HepG2 (cell line): ENCODE measurements around the gene HOMEZ. TPM values are rescaled to one million over a fixed set of nuclear protein-coding genes. Genes with fewer than 3 reads are reported as not detected.

Experiments
- ATAC-seq: fragments of 200-7000 bp; cut with Tn5 transposase; 3 replicates; pipeline ENCODE4 v1.9.1; 2020; ENCODE audit warnings: mild to moderate bottlenecking, moderate library complexity
- BruUV-seq: library from RNA; stranded (reverse); fragments of 400-500 nt; replicated peaks from 2 replicates; lab custom pipeline; 2021; lab: Mats Ljungman, UMichigan
- CTCF ChIA-PET: fragments of 300-600 bp; formaldehyde crosslinking; extraction: SDS; loops from one replicate; lab custom pipeline; 2021; ENCODE audit warnings: low total read pairs, inconsistent platforms, low intra/inter-chr PET ratio; lab: Yijun Ruan, JAX
- POLR2A ChIA-PET: fragments of 350-600 bp; sonication (Branson Sonifier 250); formaldehyde crosslinking; loops from one replicate; lab custom pipeline; 2020; ENCODE audit warnings: antibody characterized with exemption, inconsistent platforms; lab: Yijun Ruan, JAX
- DNase-seq: peaks from one replicate; pipeline ENCODE4 v3.0.0-alpha.2; 2015; ENCODE audit warnings: low spot score
- FAIRE-seq: peaks from 3 replicates; lab custom pipeline; 2011; peaks lifted over from hg19 to GRCh38; lab: Jason Lieb, UNC
- H2AFZ ChIP-seq: one replicate; pipeline ENCODE4 v1.6.1; 2011; ENCODE audit warnings: low read length, inconsistent platforms
- H3K27ac ChIP-seq: fragments of 300-600 bp; 3 replicates; pipeline ENCODE4 v1.8.0; 2011; ENCODE audit warnings: mixed run types, mild to moderate bottlenecking, mixed read lengths, low read length, inconsistent platforms; ENCODE audit not compliant: insufficient read depth; ENCODE audit errors: extremely low read length
- H3K27me3 ChIP-seq, 2 experiments: fragments of 200-600 bp in 1 of 2; 2 replicates in 1 of 2; 3 replicates in 1 of 2; pipeline versions ENCODE4 v1.6.0 to v1.8.0; 2011; ENCODE audit warnings: low read length in 2 of 2, mild to moderate bottlenecking in 2 of 2, moderate library complexity in 2 of 2, inconsistent platforms in 1 of 2; ENCODE audit not compliant: insufficient read depth in 2 of 2, control insufficient read depth in 1 of 2
- H3K36me3 ChIP-seq, 2 experiments: fragments of 200-600 bp in 1 of 2; replicated peaks in 1 of 2; 2 replicates in 1 of 2; 3 replicates in 1 of 2; pipeline versions ENCODE4 v1.5.1 to v1.8.0; 2011; ENCODE audit warnings: low read length in 2 of 2, inconsistent platforms in 1 of 2; ENCODE audit not compliant: insufficient read depth in 2 of 2, control insufficient read depth in 1 of 2
- H3K4me1 ChIP-seq: 2 replicates; pipeline ENCODE4 v1.5.1; 2012; ENCODE audit warnings: low read length, inconsistent platforms; ENCODE audit not compliant: insufficient read depth
- H3K4me2 ChIP-seq: 2 replicates; pipeline ENCODE4 v1.6.0; 2011; ENCODE audit warnings: low read depth, low read length, inconsistent platforms
- H3K4me3 ChIP-seq, 3 experiments: fragments of 200-600 bp in 1 of 3; sonication (generic), shearing (Covaris generic) in 1 of 3; replicated peaks in 1 of 3; 2 replicates each; pipeline ENCODE4 v1.5.1; 2011 to 2016; ENCODE audit warnings: low read length in 3 of 3, inconsistent platforms in 2 of 3, low read depth in 2 of 3, mild to moderate bottlenecking in 2 of 3, control low read depth in 1 of 3, mixed read lengths in 1 of 3; ENCODE audit not compliant: insufficient read depth in 1 of 3
- H3K79me2 ChIP-seq: one replicate; pipeline ENCODE4 v1.6.1; 2011; ENCODE audit warnings: low read length, inconsistent platforms; ENCODE audit not compliant: insufficient read depth
- H3K9ac ChIP-seq: 2 replicates; pipeline ENCODE4 v1.6.0; 2011; ENCODE audit warnings: mild to moderate bottlenecking, low read depth, low read length, inconsistent platforms; ENCODE audit not compliant: insufficient read depth
- H3K9me3 ChIP-seq: 2 replicates; pipeline ENCODE4 v1.5.1; 2012; ENCODE audit warnings: mild to moderate bottlenecking, low read length
- H4K20me1 ChIP-seq: 2 replicates; pipeline ENCODE4 v1.6.0; 2011; ENCODE audit warnings: inconsistent platforms, mild to moderate bottlenecking, low read length, moderate library complexity; ENCODE audit not compliant: insufficient read depth
- ARNT2 ChIP-seq: sonication (generic); formaldehyde crosslinking; IDR thresholded peaks from 2 replicates; pipeline ENCODE4 v1.8.0; 2022; ENCODE audit warnings: mild to moderate bottlenecking, low read depth, missing genetic modification reagents, moderate library complexity
- ETV5 ChIP-seq: IDR thresholded peaks from 2 replicates; pipeline ENCODE4 v1.6.1; 2018; ENCODE audit warnings: missing biosample characterization, missing genetic modification reagents, inconsistent platforms, borderline replicate concordance
- FOXK1 ChIP-seq: sonication (generic); formaldehyde crosslinking; IDR thresholded peaks from 2 replicates; pipeline ENCODE4 v1.4.0; 2020; ENCODE audit warnings: low read depth, missing genetic modification reagents, borderline replicate concordance
- IRF9 ChIP-seq: sonication (generic); formaldehyde crosslinking; IDR thresholded peaks from 2 replicates; pipeline ENCODE4 v1.8.0; 2022; ENCODE audit warnings: missing genetic modification reagents, mild to moderate bottlenecking, borderline replicate concordance
- MED1 ChIP-seq: sonication (generic); formaldehyde crosslinking; IDR thresholded peaks from 2 replicates; pipeline ENCODE4 v1.4.0; 2020; ENCODE audit warnings: missing genetic modification reagents
- NAIF1 ChIP-seq: sonication (generic); formaldehyde crosslinking; IDR thresholded peaks from 2 replicates; pipeline ENCODE4 v1.5.0; 2020; ENCODE audit warnings: mild to moderate bottlenecking, missing genetic modification reagents, borderline replicate concordance
- POLR2A ChIP-seq, 2 experiments: IDR thresholded peaks; 2 replicates each; pipeline ENCODE4 v1.6.1; 2011; ENCODE audit warnings: low read depth in 2 of 2, low read length in 2 of 2, mild to moderate bottlenecking in 1 of 2, moderate library complexity in 1 of 2; ENCODE audit not compliant: insufficient read depth in 1 of 2
- POLR2G ChIP-seq: fragments of 200-400 bp; formaldehyde crosslinking; IDR thresholded peaks from 2 replicates; pipeline ENCODE4 v1.6.1; 2018; ENCODE audit warnings: mild to moderate bottlenecking, low read depth, low read length, moderate library complexity
- RBM39 ChIP-seq: fragments of 200-400 bp; formaldehyde crosslinking; IDR thresholded peaks from one replicate; pipeline ENCODE4 v1.6.1; 2018; ENCODE audit warnings: antibody characterized with exemption, mild to moderate bottlenecking, low read depth, low read length; ENCODE audit not compliant: poor library complexity, severe bottlenecking
- SRY ChIP-seq: sonication (generic); formaldehyde crosslinking; IDR thresholded peaks from 2 replicates; pipeline ENCODE4 v1.8.0; 2022; ENCODE audit warnings: mild to moderate bottlenecking, missing genetic modification reagents
- YY1 ChIP-seq: IDR thresholded peaks from 2 replicates; pipeline ENCODE4 v1.6.1; 2011; ENCODE audit warnings: low read length, low read depth, moderate library complexity, mild to moderate bottlenecking; ENCODE audit not compliant: insufficient read depth, insufficient replicate concordance
- ZGPAT ChIP-seq: IDR thresholded peaks from 2 replicates; pipeline ENCODE4 v1.6.1; 2016; ENCODE audit warnings: mild to moderate bottlenecking
- ZNF280B ChIP-seq: sonication (generic); formaldehyde crosslinking; IDR thresholded peaks from 2 replicates; pipeline ENCODE4 v1.5.0; 2020; ENCODE audit warnings: missing genetic modification reagents, mild to moderate bottlenecking, borderline replicate concordance
- ZNF567 ChIP-seq: sonication (generic); formaldehyde crosslinking; IDR thresholded peaks from 2 replicates; pipeline ENCODE4 v1.8.1; 2023; ENCODE audit warnings: mild to moderate bottlenecking, missing genetic modification reagents, borderline replicate concordance
- ZNF776 ChIP-seq: sonication (generic); formaldehyde crosslinking; IDR thresholded peaks from 2 replicates; pipeline ENCODE4 v1.4.0; 2020; ENCODE audit warnings: mild to moderate bottlenecking, missing genetic modification reagents
- ZSCAN29 ChIP-seq: sonication (generic); formaldehyde crosslinking; conservative IDR thresholded peaks from 2 replicates; pipeline ENCODE4 v1.4.0; 2020; ENCODE audit warnings: mild to moderate bottlenecking, missing genetic modification reagents
- WGBS: methylation state at CpG from one replicate; pipeline ENCODE4 v1.1.6; 2017; ENCODE audit warnings: low lambda C conversion rate; 5-methylcytosine and 5-hydroxymethylcytosine counted together
- in situ Hi-C: cut with HindIII; loops from 2 replicates; pipeline ENCODE4 v1.10.0; 2017; ENCODE audit warnings: low pct_unique_long_range_greater_than_20kb; ENCODE audit not compliant: extremely low pct_ligation_motif_present
- intact Hi-C: fragments of 100-400 bp; cut with micrococcal nuclease; formaldehyde crosslinking; loops from one replicate; pipeline ENCODE4 v1.10.0; 2022; ENCODE audit not compliant: unreplicated experiment
- polyA plus RNA-seq, 8 experiments: library from polyadenylated mRNA; depleted of rRNA in 3 of 8; stranded (reverse) in 7 of 8; unstranded in 1 of 8; fragments of >200 nt; fragmentation: Illumina TruSeq in 4 of 8; extraction: Trizol in 4 of 8; gene quantifications; 2 replicates each; pipeline versions ENCODE4 v1.2.1 to v1.2.3, GENCODE V29; 2011 to 2016; ENCODE audit warnings: low read depth in 4 of 8, missing spikeins in 1 of 8, mixed read lengths in 1 of 8; ENCODE audit not compliant: insufficient read depth in 1 of 8
- total RNA-seq, 5 experiments: library from RNA; depleted of rRNA; stranded (reverse); fragments of >200 nt; fragmentation: Illumina TruSeq; extraction: Trizol; gene quantifications; 2 replicates each; pipeline ENCODE4 v1.2.3, GENCODE V29; 2016; ENCODE audit warnings: low read depth in 1 of 5
- TF ChIP-seq, protein P1 (sequence below): IDR thresholded peaks from 2 replicates; pipeline ENCODE4 v1.6.1; 2012; ENCODE audit warnings: low read depth, low read length, improper control_type of control experiment

HOMEZ gene
- total and polyA plus RNA-seq, 2 of the 13 experiments (the other 11 are each of a cell fraction or from before 2014, with no cell fraction given): 14.5 to 31.8 TPM

DNA sequence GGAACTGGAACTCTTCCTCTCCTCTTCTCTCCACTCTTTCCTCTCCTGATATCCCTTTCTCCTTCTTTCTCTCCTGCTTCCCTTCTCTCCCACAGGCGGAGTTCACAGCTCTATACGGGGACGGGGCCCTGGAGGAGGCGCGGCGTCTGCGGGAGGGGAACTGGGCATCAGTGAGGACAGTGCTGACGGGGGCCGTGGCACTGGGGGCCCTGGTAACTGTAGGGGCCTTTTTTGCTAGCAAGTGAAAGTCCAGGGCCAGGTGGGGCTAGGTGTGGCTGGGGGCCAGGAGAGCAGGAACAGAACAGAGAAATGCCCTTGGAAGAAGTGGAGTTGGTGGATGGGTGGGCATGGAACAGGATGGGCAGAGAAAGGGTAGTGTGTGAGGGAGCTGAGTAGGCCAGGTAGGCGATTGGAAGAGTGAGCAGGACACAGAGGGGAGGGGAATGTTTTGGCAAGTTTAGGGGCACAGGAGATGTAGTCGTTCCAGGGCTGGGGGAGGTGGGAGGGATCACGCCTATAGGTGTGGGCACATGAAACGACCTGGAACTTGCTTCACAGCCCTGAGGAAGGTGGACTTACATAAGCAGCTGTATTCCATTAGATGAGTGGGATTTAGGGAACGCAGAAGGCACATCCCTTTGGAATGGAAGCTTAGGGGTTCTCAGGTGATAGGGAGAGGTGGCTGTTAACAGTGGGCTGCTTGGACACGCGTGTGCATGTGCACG lies 23.0 kb upstream of the HOMEZ start:
- in situ Hi-C loops (loop anchor here (25.0 kb wide), 1 partner anchor 828 kb away; the partner anchor contains the start of genes EMC9, FITM1, PSME1 and PSME2), intact Hi-C loops (loop anchor here (10.0 kb wide), 3 partner anchors 324 to 986 kb away; partner anchors contain the start of genes AJUBA, DCAF11, DHRS1 and NOP9)
- ChIA-PET CTCF (no interaction called here), POLR2A (interaction anchor here (1.3 to 18.7 kb wide), 3 partner anchors 13 to 247 kb away, joined by 3 to 1053 read pairs (median 4); partner anchors contain the start of gene PABPN1)
- Histone ChIP-seq H3K36me3 (peaks cover 27 to 38% of the 10 kb centered on the region in 2 experiments), H3K79me2 (peaks cover 34% of the 10 kb centered on the region), H3K9ac (no peak overlapping the region; the same call in 1 of the 2 replicates), H4K20me1 (no peaks in the 10 kb centered on the region), H3K4me2 (peak overlapping the region; percentile 96; the same call in 1 of the 2 replicates), H2AFZ (no peak overlapping the region), H3K4me3 (peak overlapping the region in 1 of 3 experiments; percentile 99; a peak in 2 of 6 replicates), H3K4me1 (peaks cover 47% of the 10 kb centered on the region), H3K27me3 (no peaks in the 10 kb centered on the region; a peak in 1 of 5 replicates), H3K27ac (no peak overlapping the region), H3K9me3 (no peaks in the 10 kb centered on the region)
- no peak for FAIRE-seq
- no TSS peak for BruUV-seq
- 96% methylated on average over 17 of the region's 17 CpGs for WGBS
- DNase-seq: no peak
- no peak for ATAC-seq
- TF ChIP-seq ZNF567 (CRISPR knock-in tag) (no peak), MED1 (no peak), POLR2G (peak; percentile 15; the same call in 1 of the 2 replicates), ZSCAN29 (CRISPR knock-in tag) (no peak), ETV5 (no peak), NAIF1 (no peak), YY1 (no peak), FOXK1 (CRISPR knock-in tag) (no peak), IRF9 (CRISPR knock-in tag) (no peak), POLR2A (IDR thresholded peaks at IDR 0.05; ENCODE audit: insufficient read depth in 1 of 2, low read depth in 2 of 2, low read length in 2 of 2) (peak in 1 of 2 experiments; percentile 49; a peak in 1 of 4 replicates), RBM39 (peak; percentile 43), ZNF280B (CRISPR knock-in tag) (0 out of 2 replicates have a peak, but pooled peaks have one; percentile 46), SRY (CRISPR knock-in tag) (no peak), ZNF776 (no peak), ARNT2 (no peak), ZGPAT (CRISPR knock-in tag) (no peak)
- TF ChIP-seq, protein P1, sequence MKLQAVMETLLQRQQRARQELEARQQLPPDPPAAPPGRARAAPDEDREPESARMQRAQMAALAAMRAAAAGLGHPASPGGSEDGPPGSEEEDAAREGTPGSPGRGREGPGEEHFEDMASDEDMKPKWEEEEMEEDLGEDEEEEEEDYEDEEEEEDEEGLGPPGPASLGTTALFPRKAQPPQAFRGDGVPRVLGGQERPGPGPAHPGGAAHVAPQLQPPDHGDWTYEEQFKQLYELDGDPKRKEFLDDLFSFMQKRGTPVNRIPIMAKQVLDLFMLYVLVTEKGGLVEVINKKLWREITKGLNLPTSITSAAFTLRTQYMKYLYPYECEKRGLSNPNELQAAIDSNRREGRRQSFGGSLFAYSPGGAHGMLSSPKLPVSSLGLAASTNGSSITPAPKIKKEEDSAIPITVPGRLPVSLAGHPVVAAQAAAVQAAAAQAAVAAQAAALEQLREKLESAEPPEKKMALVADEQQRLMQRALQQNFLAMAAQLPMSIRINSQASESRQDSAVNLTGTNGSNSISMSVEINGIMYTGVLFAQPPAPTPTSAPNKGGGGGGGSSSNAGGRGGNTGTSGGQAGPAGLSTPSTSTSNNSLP: no peak
